Activated CD8-positive, alpha-beta T cell treated with anti-CD3 and anti-CD28 coated beads for 36 hours (primary cell): ENCODE results near the gene KLF15. TPM values are rescaled to one million over a fixed set of nuclear protein-coding genes. Genes with fewer than 3 reads are reported as not detected.

Source experiments
- ATAC-seq: fragments of 200-7000 bp; cut with Tn5 transposase; one replicate; pipeline ENCODE4 v1.10.0; 2021; ENCODE audit warnings: mild to moderate bottlenecking, moderate library complexity
- CTCF ChIA-PET: fragments of 350-600 bp; sonication (Branson Sonifier 250); formaldehyde crosslinking; loops from one replicate; lab custom pipeline; 2021; ENCODE audit warnings: antibody characterized with exemption; lab: Charles Lee
- POLR2A ChIA-PET: fragments of 350-600 bp; sonication (Branson Sonifier 250); formaldehyde crosslinking; loops from one replicate; lab custom pipeline; 2021; ENCODE audit warnings: antibody characterized with exemption; lab: Charles Lee
- DNase-seq: peaks from one replicate; pipeline ENCODE4 v3.0.0-alpha.2; 2020
- H3K27ac Mint-ChIP-seq: one replicate; pipeline ENCODE4 v1.8.0; 2021; ENCODE audit warnings: mild to moderate bottlenecking, mixed read lengths
- H3K27me3 Mint-ChIP-seq: one replicate; pipeline ENCODE4 v1.8.0; 2021; ENCODE audit warnings: mixed read lengths
- H3K36me3 Mint-ChIP-seq: one replicate; pipeline ENCODE4 v1.8.0; 2021; ENCODE audit warnings: low read depth, mixed read lengths
- H3K4me1 Mint-ChIP-seq: one replicate; pipeline ENCODE4 v1.8.0; 2021; ENCODE audit warnings: low read depth, mixed read lengths
- H3K4me3 Mint-ChIP-seq: one replicate; pipeline ENCODE4 v1.8.0; 2021; ENCODE audit warnings: mild to moderate bottlenecking, moderate library complexity, mixed read lengths
- H3K9me3 Mint-ChIP-seq: one replicate; pipeline ENCODE4 v1.8.0; 2021; ENCODE audit warnings: mixed read lengths
- CTCF ChIP-seq: fragments of 200-600 bp; IDR thresholded peaks from one replicate; pipeline ENCODE4 v1.8.0; 2022; ENCODE audit warnings: antibody characterized with exemption, mild to moderate bottlenecking
- intact Hi-C: fragments of 100-400 bp; cut with micrococcal nuclease; formaldehyde crosslinking; loops from one replicate; pipeline ENCODE4 v1.10.0; 2022
- total RNA-seq, 2 experiments: library from RNA; stranded (reverse); gene quantifications; one replicate each; pipeline ENCODE4 v1.2.3, GENCODE V29; 2021

The KLF15 gene
- total RNA-seq, 2 experiments from 2014 or later, result 0.11 TPM; not detected in 1

GRCh38 chr3:126394179-126394976, 37.2 kb upstream of the KLF15 start, which contains the start of gene CFAP100:
Gene CFAP100, plus strand, starts transcription at chr3:126394909. Its CDS starts 1,092 bp downstream, at chr3:126396001.
- Mint-ChIP-seq H3K27ac (no peak within 1 kb of the TSS), H3K27me3 (peaks cover 44% of the 10 kb centered on the region), H3K4me1 (peaks cover 8% of the 10 kb centered on the region), H3K9me3 (no peaks in the 10 kb centered on the region), H3K36me3 (no peaks in the 10 kb centered on the region), H3K4me3 (no peak within 1 kb of the TSS)
- ATAC-seq (no peak), DNase-seq (no peak)
- TF ChIP-seq CTCF, result no peak
- POLR2A ChIA-PET, result interaction anchor here (0.6 kb wide), 1 partner anchor 151 kb away, joined by 3 read pairs; no protein-coding TSS in a partner anchor
- intact Hi-C loops, result loop anchor here (5.0 kb wide), 1 partner anchor 142 kb away; no protein-coding TSS in a partner anchor
- CTCF ChIA-PET, result no interaction called here

- ChIA-PET POLR2A (no interaction called here), CTCF (no interaction called here)
- Mint-ChIP-seq H3K9me3 (no peaks in the 10 kb centered on the region), H3K27ac (no peak overlapping the region), H3K36me3 (no peaks in the 10 kb centered on the region), H3K27me3 (peaks cover 47% of the 10 kb centered on the region), H3K4me1 (peaks cover 8% of the 10 kb centered on the region), H3K4me3 (no peak overlapping the region)
- intact Hi-C loops, result loop anchor here (5.0 kb wide), 1 partner anchor 141 kb away; no protein-coding TSS in a partner anchor
- ATAC-seq (no peak), DNase-seq (no peak)
- TF ChIP-seq CTCF, result no peak
Measured at GRCh38 chr3:126393563-126393962, 36.4 kb upstream of the KLF15 start.

GRCh38 chr3:126392246-126392645, 35.0 kb upstream of the KLF15 start:
- no peak for DNase-seq
- Mint-ChIP-seq H3K36me3 (no peaks in the 10 kb centered on the region), H3K4me3 (no peak overlapping the region), H3K4me1 (peaks cover 8% of the 10 kb centered on the region), H3K27ac (no peak overlapping the region), H3K9me3 (no peaks in the 10 kb centered on the region), H3K27me3 (peaks cover 52% of the 10 kb centered on the region)
- ChIA-PET POLR2A (interaction anchor here (1.0 kb wide), 1 partner anchor 268 kb away, joined by 3 read pairs; no protein-coding TSS in a partner anchor), CTCF (interaction anchor here (1.1 to 1.2 kb wide), 2 partner anchors 258 to 421 kb away, joined by 3 read pairs; no protein-coding TSS in a partner anchor)
- intact Hi-C loops, result loop anchor here (5.0 kb wide), 1 partner anchor 140 kb away; no protein-coding TSS in a partner anchor
- TF ChIP-seq CTCF, result no peak
- ATAC-seq, result no peak

- Mint-ChIP-seq H3K9me3 (no peaks in the 10 kb centered on the region), H3K36me3 (no peaks in the 10 kb centered on the region), H3K27me3 (peaks cover 54% of the 10 kb centered on the region), H3K4me3 (no peak overlapping the region), H3K4me1 (peaks cover 8% of the 10 kb centered on the region), H3K27ac (no peak overlapping the region)
- ATAC-seq (no peak), DNase-seq (no peak)
- ChIA-PET CTCF (no interaction called here), POLR2A (no interaction called here)
- TF ChIP-seq CTCF, result no peak
- intact Hi-C loops, result loop anchor here (5.0 kb wide), 1 partner anchor 139 kb away; no protein-coding TSS in a partner anchor
Measured at GRCh38 chr3:126391631-126392030, 34.4 kb upstream of the KLF15 start.

- H3K4me3 Mint-ChIP-seq, result no peak overlapping the region
- H3K36me3 Mint-ChIP-seq, result no peaks in the 10 kb centered on the region
- H3K9me3 Mint-ChIP-seq, result no peaks in the 10 kb centered on the region
- DNase-seq, result no peak
- no peak for TF ChIP-seq CTCF
- peaks cover 54% of the 10 kb centered on the region for H3K27me3 Mint-ChIP-seq
- ChIA-PET POLR2A (no interaction called here), CTCF (no interaction called here)
- intact Hi-C loops, result loop anchor here (5.0 kb wide), 1 partner anchor 138 kb away; no protein-coding TSS in a partner anchor
- no peak overlapping the region for H3K27ac Mint-ChIP-seq
- no peak for ATAC-seq
- H3K4me1 Mint-ChIP-seq, result peaks cover 8% of the 10 kb centered on the region
Measured at GRCh38 chr3:126390751-126391150, 33.5 kb upstream of the KLF15 start.
